K562 (cell line): ENCODE results near the gene GET3. TPM values are rescaled to one million over a fixed set of nuclear protein-coding genes. Genes with fewer than 3 reads are reported as not detected.

Experiments
- BRD4 ChIP-seq: fragments of 200-600 bp; sonication (generic); IDR thresholded peaks from 2 replicates; pipeline ENCODE4 v1.6.1; 2017; ENCODE audit warnings: inconsistent platforms
- CSDE1 ChIP-seq, 2 experiments: fragments of 450-650 bp; IDR thresholded peaks; 2 replicates each; pipeline ENCODE4 v1.6.1; 2016; ENCODE audit warnings: mild to moderate bottlenecking in 1 of 2
- FOXA1 ChIP-seq: fragments of 450-650 bp; IDR thresholded peaks from 2 replicates; pipeline ENCODE4 v1.6.1; 2016; ENCODE audit warnings: mild to moderate bottlenecking, borderline replicate concordance
- GATAD2A ChIP-seq: fragments of 450-650 bp; IDR thresholded peaks from 2 replicates; pipeline ENCODE4 v1.6.1; 2017
- KDM2B ChIP-seq: fragments of 250-450 bp; sonication (Bioruptor Pico); IDR thresholded peaks from 2 replicates; pipeline ENCODE4 v1.8.0; 2021; ENCODE audit warnings: mild to moderate bottlenecking, moderate library complexity
- KDM5B ChIP-seq: fragments of 200-600 bp; sonication (generic); IDR thresholded peaks from 2 replicates; pipeline ENCODE4 v1.6.1; 2012; ENCODE audit warnings: low read depth, mild to moderate bottlenecking, moderate library complexity, low read length, control low read depth, inconsistent platforms; ENCODE audit not compliant: insufficient replicate concordance
- NR1H2 ChIP-seq: sonication (generic); formaldehyde crosslinking; IDR thresholded peaks from 2 replicates; pipeline ENCODE4 v1.4.0; 2020; ENCODE audit warnings: mild to moderate bottlenecking, missing genetic modification reagents
- OTX1 ChIP-seq: fragments of 450-650 bp; formaldehyde crosslinking; IDR thresholded peaks from 2 replicates; pipeline ENCODE4 v1.4.0; 2022; ENCODE audit warnings: mild to moderate bottlenecking
- PCBP2 ChIP-seq: fragments of 200-400 bp; formaldehyde crosslinking; IDR thresholded peaks from 2 replicates; pipeline ENCODE4 v1.6.1; 2018; ENCODE audit warnings: low read length, low read depth, mild to moderate bottlenecking, moderate library complexity; ENCODE audit not compliant: poor library complexity, severe bottlenecking
- PRPF4 ChIP-seq: fragments of 200-400 bp; formaldehyde crosslinking; IDR thresholded peaks from one replicate; pipeline ENCODE4 v1.6.1; 2017; ENCODE audit warnings: low read length, low read depth, mild to moderate bottlenecking; ENCODE audit not compliant: insufficient read depth, poor library complexity, severe bottlenecking
- RAD21 ChIP-seq, 2 experiments: fragments of 250-450 bp in 1 of 2; fragments of 450-650 bp in 1 of 2; sonication (Bioruptor Pico) in 1 of 2; formaldehyde crosslinking in 1 of 2; IDR thresholded peaks in 1 of 2; conservative IDR thresholded peaks in 1 of 2; 2 replicates each; pipeline versions ENCODE4 v1.4.0 to v1.8.0; 2020 to 2022; ENCODE audit warnings: mild to moderate bottlenecking in 2 of 2, moderate library complexity in 1 of 2
- SP2 ChIP-seq: IDR thresholded peaks from 2 replicates; pipeline ENCODE4 v1.6.1; 2011; ENCODE audit warnings: mild to moderate bottlenecking, low read depth, low read length, moderate library complexity; ENCODE audit not compliant: poor library complexity, severe bottlenecking; ENCODE audit errors: extremely low read depth
- TAL1 ChIP-seq: fragments of 450-650 bp; IDR thresholded peaks from 2 replicates; pipeline ENCODE4 v1.6.1; 2016; ENCODE audit warnings: mild to moderate bottlenecking
- ZBTB7A ChIP-seq: IDR thresholded peaks from 2 replicates; pipeline ENCODE4 v1.6.1; 2011; ENCODE audit warnings: low read depth, mild to moderate bottlenecking, low read length, moderate library complexity, borderline replicate concordance; ENCODE audit not compliant: control insufficient read depth
- ZNF174 ChIP-seq: fragments of 250-450 bp; sonication (Bioruptor Pico); IDR thresholded peaks from 2 replicates; pipeline ENCODE4 v1.4.0; 2020; ENCODE audit warnings: mild to moderate bottlenecking
- ZNF431 ChIP-seq: sonication (generic); formaldehyde crosslinking; IDR thresholded peaks from 2 replicates; pipeline ENCODE4 v1.8.0; 2022; ENCODE audit warnings: mild to moderate bottlenecking, missing genetic modification reagents
- polyA plus RNA-seq, 8 experiments: library from polyadenylated mRNA; depleted of rRNA in 4 of 8; stranded (reverse) in 5 of 8; unstranded in 3 of 8; fragments of >200 nt; fragmentation: Nextera tagmentation in 2 of 8; fragmentation: Illumina TruSeq in 1 of 8; extraction: Ambion mirVana in 2 of 8; extraction: Trizol in 1 of 8; gene quantifications; 2 replicates each; pipeline versions ENCODE4 v1.2.1 to v1.2.3, GENCODE V29; 2011 to 2014; ENCODE audit warnings: inconsistent platforms in 1 of 8, missing spikeins in 1 of 8
- total RNA-seq, 7 experiments: library from RNA; depleted of rRNA in 6 of 7; stranded (reverse); fragments of >200 nt in 6 of 7; fragmentation: Illumina TruSeq in 2 of 7; extraction: Trizol in 2 of 7; gene quantifications; 2 replicates each; pipeline versions ENCODE4 v1.2.1 to v1.2.3, GENCODE V29; 2011 to 2021; ENCODE audit warnings: low replicate concordance in 1 of 7
- TF ChIP-seq, protein P1 (sequence below): sonication (generic); formaldehyde crosslinking; IDR thresholded peaks from 2 replicates; pipeline ENCODE4 v1.8.0; 2022; ENCODE audit warnings: mild to moderate bottlenecking, missing genetic modification reagents, borderline replicate concordance
- TF ChIP-seq, protein P2 (sequence below): fragments of 250-450 bp; sonication (Bioruptor Pico); IDR thresholded peaks from 2 replicates; pipeline ENCODE4 v1.9.0; 2021; ENCODE audit warnings: mild to moderate bottlenecking
- TF ChIP-seq, protein P3 (sequence below), 2 experiments: fragments of 450-650 bp in 1 of 2; IDR thresholded peaks; 2 replicates each; pipeline ENCODE4 v1.6.1; 2011 to 2017; ENCODE audit warnings: low read depth in 2 of 2, antibody characterized with exemption in 1 of 2, borderline replicate concordance in 1 of 2, low read length in 1 of 2, mild to moderate bottlenecking in 1 of 2, mixed read lengths in 1 of 2; ENCODE audit not compliant: control insufficient read depth in 1 of 2

The GET3 gene
- total and polyA plus RNA-seq, 9 of the 15 experiments (the other 6 are each of a cell fraction or from before 2014, with no cell fraction given), result 8.3 to 83.5 (median 51.8) TPM

DNA sequence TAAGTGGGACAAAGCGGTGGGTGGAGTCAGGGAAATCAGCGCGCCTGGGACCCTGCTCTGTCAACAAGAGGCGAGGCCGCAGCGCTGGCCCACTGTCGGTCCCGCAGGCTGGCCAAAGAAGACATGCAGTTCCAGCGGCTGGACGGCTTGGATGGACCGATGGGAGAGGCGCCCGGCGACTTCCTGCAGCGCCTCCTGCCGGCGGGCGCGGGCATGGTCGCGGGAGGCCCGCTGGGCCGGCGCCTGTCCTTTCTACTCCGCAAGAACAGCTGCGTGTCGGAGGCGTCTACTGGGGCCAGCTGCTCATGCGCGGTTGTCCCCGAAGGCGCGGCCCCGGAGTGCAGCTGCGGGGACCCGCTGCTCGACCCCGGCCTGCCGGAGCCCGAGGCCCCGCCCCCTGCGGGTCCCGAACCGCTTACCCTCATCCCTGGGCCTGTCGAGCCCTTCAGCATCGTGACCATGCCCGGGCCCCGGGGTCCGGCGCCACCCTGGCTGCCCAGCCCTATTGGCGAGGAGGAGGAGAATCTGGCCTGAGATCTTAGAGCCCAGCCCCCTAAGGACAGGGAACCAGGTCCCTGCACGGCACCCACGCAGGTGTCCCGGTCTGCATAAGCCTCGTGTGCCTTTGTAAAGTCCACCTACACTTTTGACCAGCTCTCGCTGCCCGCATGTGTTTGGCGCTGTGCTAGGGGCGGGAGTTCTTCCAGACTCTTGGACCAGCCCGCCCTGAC lies 20.4 kb downstream of the GET3 start (continued):
- TF ChIP-seq BRD4, result no peak
- no peak for TF ChIP-seq PCBP2
- no peak for TF ChIP-seq GATAD2A
- TF ChIP-seq, protein P1, sequence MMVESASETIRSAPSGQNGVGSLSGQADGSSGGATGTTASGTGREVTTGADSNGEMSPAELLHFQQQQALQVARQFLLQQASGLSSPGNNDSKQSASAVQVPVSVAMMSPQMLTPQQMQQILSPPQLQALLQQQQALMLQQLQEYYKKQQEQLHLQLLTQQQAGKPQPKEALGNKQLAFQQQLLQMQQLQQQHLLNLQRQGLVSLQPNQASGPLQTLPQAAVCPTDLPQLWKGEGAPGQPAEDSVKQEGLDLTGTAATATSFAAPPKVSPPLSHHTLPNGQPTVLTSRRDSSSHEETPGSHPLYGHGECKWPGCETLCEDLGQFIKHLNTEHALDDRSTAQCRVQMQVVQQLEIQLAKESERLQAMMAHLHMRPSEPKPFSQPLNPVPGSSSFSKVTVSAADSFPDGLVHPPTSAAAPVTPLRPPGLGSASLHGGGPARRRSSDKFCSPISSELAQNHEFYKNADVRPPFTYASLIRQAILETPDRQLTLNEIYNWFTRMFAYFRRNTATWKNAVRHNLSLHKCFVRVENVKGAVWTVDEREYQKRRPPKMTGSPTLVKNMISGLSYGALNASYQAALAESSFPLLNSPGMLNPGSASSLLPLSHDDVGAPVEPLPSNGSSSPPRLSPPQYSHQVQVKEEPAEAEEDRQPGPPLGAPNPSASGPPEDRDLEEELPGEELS (CRISPR knock-in tag), result no peak
- no peak for TF ChIP-seq PRPF4
- TF ChIP-seq NR1H2 (CRISPR knock-in tag), result no peak
- TF ChIP-seq FOXA1, result no peak
- no peak for TF ChIP-seq TAL1
- no peak for TF ChIP-seq KDM2B (CRISPR knock-in tag)
- peak; percentile 67 to 79 for TF ChIP-seq RAD21 (CRISPR knock-in tag; conservative IDR thresholded peaks at IDR 0.05 in 1 of 2, IDR thresholded peaks at IDR 0.05 in 1 of 2)
- TF ChIP-seq ZBTB7A, result no peak
- no peak for TF ChIP-seq SP2
- TF ChIP-seq CSDE1 (IDR thresholded peaks at IDR 0.05), result no peak
- no peak for TF ChIP-seq ZNF431 (CRISPR knock-in tag)
- TF ChIP-seq, protein P2, sequence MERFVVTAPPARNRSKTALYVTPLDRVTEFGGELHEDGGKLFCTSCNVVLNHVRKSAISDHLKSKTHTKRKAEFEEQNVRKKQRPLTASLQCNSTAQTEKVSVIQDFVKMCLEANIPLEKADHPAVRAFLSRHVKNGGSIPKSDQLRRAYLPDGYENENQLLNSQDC (CRISPR knock-in tag), result no peak
- no peak for TF ChIP-seq KDM5B
- no peak for TF ChIP-seq OTX1 (CRISPR knock-in tag)
- TF ChIP-seq ZNF174, result no peak
- TF ChIP-seq, protein P3, sequence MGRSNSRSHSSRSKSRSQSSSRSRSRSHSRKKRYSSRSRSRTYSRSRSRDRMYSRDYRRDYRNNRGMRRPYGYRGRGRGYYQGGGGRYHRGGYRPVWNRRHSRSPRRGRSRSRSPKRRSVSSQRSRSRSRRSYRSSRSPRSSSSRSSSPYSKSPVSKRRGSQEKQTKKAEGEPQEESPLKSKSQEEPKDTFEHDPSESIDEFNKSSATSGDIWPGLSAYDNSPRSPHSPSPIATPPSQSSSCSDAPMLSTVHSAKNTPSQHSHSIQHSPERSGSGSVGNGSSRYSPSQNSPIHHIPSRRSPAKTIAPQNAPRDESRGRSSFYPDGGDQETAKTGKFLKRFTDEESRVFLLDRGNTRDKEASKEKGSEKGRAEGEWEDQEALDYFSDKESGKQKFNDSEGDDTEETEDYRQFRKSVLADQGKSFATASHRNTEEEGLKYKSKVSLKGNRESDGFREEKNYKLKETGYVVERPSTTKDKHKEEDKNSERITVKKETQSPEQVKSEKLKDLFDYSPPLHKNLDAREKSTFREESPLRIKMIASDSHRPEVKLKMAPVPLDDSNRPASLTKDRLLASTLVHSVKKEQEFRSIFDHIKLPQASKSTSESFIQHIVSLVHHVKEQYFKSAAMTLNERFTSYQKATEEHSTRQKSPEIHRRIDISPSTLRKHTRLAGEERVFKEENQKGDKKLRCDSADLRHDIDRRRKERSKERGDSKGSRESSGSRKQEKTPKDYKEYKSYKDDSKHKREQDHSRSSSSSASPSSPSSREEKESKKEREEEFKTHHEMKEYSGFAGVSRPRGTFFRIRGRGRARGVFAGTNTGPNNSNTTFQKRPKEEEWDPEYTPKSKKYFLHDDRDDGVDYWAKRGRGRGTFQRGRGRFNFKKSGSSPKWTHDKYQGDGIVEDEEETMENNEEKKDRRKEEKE (IDR thresholded peaks at IDR 0.05; ENCODE audit: borderline replicate concordance in 1 of 2, control insufficient read depth in 1 of 2, low read depth in 2 of 2, low read length in 1 of 2), result no peak
